ENCODE results near the gene ACVRL1. TPM values are rescaled to one million over a fixed set of nuclear protein-coding genes. Genes with fewer than 3 reads are reported as not detected.

The ACVRL1 gene
- 11.5 TPM for total RNA-seq

DNA sequence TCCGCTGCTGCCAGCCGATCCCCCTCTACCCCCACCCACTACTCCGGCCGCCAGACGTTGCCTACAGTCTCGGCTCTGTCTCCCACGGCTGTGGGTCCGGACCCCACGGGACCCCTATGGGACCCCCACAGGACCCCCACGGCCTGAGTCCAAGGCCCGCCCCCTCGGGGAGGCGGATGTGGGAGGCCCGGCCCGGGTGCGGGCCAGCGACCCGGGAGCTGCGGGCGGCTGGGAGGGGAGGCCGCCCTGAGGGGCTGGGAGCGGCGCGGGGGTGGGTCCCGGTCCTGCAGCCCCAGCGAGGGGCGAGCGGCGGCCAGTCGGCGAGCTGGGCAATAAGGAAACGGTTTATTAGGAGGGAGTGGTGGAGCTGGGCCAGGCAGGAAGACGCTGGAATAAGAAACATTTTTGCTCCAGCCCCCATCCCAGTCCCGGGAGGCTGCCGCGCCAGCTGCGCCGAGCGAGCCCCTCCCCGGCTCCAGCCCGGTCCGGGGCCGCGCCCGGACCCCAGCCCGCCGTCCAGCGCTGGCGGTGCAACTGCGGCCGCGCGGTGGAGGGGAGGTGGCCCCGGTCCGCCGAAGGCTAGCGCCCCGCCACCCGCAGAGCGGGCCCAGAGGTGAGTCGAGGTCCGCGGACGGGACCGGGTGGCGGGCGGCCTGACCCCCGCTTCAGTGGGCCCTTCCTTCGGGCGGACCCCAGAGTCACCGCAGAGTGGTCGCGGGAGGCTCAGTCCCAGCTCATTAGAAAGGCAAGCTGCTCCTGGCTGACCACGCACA, at the start of gene ACVRL1:
Gene ACVRL1, plus strand, starts transcription at position 422 of the 773 bp plus-strand sequence. CDS start 4,971 bp downstream, outside the sequence.
- no peak for DNase-seq

DNA sequence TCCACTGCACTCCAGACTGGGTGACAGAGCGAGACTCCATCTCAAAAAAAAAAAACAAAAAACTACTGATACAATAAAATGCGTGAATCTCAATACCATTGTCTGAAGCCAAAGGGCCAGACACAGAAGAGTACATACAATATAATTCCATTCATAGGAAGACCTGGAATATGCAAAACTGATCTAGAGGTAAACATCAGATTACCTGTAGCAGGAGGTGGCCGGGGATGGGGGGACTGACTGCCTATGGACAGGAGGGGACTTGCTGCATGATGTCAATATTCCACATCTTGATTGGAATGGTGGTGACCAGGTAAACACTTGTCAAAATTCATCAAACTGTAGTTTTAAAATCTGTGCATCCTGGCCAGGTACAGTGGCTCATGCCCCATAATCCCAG, 46.3 kb upstream of the ACVRL1 start:
- DNase-seq = no peak

DNA sequence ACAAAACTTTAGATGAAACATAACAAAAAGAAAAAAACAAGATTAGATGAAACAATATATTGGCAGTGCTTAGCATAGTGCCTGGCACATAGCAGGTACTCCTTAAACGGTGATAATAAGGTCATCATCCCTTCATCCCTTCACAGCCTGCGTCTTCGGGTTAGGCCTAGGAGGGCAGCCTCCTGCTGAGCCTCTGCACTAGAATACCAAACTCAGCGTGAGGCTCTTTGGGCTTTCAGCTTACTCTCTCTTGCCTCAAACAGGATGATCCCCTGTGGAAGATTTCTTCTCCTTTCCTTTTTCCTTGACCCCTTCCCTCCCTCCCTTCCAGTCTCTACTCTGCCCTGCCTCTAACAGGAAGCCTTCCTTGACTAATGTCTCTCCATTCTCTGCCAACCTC, 44.4 kb upstream of the ACVRL1 start:
- DNase-seq = no peak

DNA sequence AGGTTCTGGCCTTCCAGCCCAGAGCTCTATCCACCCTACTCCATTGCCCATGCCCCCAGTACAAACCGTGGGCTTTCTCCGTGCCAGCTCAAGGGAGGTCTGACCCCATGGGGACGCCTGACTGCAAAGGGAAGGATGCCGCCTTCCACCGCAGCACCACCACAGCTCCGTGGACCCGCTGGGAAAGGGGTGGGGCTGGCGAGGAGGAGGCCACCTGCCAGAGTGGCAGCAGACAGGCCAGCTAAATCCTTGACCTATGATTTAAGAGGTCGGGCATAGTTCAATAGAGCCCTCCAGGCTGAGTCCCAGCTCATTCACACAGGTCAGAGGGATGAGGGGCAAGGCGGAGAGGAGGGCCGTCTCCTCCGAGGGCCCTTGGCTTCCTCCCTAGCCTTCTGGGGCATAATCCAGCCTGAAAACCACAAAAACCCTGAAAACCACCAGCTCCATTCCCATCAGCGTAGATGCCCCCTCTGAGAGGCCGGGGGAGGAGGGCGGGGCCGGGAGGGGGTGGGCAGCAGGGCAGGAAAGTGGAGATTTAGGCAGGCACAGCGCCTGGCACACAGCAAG, 43.9 kb upstream of the ACVRL1 start:
- no peak for DNase-seq

DNA sequence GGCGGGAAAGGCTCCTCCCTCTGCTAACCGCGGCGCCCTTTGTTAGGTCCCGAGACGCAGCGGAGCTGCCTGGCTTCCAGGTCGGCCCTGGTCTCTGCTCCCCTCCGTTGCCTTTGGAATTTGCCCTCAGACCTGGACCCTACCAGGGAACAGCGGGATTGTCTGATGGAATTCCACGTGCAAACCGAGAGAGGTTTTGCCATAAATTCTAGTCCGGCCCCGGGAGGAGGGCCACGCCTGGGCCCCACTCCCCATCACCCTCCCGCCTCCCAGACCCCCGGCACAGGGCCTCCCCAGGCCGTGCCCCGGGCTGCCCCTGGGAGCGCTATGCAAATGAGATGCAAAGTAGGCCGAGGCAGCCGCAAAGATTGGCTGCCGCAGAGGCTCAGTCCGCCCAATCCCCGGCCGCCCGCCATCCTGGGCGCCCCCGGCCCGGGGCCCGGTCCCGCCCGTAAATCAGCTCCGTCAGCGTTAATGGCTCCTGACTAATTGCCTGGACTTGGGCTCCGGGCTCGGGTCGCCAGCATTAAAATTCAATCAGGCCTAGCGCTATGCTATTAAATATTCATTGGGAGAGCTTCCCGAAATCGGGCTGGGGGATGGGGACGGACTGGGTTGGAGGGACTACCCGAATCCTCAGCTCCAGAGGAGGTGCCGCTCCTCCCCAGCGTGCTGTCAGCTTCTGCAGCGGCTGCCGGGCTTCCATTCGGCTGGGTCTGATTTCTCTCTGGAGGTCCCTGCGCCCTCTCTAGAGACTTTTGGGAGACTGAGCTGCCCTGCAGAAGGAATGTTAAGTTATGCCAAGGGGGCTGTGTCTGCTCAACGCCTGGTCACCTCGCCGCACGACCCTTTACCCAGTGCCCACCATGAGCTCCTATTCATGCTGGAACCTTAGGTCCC, 43.1 kb upstream of the ACVRL1 start:
- peak; percentile 30 for DNase-seq

DNA sequence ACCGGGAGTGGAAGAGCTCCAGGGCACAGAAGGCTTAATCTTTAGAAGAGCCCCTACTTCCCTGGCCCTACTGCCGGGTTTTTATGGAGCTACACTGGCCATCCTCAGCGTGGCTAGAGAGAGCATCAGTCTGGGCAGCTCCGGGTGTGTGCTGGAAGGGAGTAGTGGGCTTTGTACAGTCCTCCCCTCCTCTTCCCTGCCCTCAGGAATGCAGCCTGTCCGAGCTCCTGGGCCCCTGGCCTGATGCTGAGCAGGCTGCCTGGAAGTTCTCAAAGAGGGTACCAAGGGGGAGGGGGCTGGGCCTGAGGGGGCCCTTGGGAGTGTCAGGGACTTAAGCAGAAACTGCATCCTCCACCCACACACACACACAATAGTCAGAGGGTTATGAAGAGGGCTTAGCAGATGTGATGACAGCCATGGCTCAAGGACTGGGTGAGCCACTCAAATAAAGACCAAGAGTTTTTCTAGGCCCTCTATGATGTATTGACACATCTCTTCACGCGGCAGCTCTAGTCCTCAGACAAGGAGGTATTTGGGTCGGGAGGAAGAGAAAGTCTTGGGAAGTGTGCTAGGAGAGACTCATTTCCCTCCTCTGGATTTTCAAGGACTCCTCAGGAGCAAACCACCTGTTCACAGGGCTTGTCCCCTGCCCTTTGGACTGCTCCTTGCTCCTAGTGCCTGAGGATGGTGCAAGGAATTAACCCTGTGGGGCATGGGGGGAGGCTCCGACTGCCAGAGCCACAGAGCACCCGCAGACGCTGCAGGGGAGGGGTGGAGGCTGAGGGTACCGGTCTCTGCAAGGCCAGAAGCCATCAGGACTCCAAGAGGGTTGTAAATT, 42.3 kb upstream of the ACVRL1 start:
- DNase-seq = no peak

DNA sequence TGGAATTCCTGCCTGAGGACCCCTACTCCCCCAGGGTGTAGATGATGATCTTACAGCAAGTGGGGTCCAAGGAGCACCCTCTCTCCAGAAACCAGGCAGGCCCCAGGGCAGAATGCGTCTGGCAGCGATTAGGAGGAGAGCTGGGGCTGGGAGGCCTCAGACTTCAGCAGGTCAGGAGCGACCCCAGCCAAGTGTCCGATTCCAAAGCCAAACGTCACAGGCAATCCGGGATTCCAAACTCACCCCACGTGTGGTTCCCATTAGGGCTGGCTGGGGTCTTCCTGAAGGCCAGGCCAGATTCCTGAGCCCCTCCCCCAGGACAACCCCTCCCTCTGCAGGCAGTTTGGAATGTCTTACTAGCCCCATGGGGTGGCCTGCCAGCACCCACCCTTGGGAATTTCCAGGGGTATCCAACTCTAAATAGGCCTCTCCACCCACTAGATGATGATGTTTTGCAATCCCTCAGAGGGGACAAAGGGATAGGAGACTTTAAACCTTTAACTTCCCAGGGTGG, 41.5 kb upstream of the ACVRL1 start:
- DNase-seq = no peak

DNA sequence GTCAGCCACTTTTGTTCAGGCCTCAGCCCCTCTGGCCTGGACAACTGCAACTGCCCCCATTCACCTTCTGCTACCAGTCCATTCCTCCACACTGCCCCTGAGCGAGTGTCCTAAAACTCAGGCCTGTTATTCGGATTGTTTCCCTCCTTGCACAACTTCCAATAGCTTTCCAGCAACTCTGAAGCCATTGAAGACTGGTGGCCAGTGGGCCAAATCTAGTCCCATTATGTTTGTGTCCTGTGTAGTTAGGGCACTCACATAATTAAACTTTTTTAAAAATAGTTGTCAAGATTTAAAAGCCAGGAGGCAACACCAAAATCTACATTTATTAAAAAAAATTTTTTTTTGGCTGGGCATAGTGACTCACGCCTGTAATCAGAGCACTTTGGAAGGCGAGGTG, 41.0 kb upstream of the ACVRL1 start:
- no peak for DNase-seq

DNA sequence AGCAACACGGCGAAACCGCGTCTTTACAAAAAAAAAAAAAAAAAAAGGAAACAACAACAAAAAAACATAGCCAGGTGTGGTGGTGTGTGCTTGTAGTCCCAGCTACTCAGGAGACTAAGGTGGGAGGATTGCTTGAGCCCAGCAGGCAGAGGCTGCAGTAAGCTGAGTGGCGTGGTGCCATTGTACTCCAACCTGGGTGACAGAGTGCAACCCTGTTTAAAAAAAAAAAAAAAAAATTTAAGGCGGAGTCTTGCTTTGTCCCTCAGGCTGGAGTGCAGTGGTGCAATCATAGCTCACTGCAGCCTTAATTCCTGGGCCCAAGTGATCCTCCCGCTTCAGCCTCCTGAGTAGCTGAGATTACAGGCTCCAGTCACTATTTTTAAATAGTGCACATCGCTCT, 40.5 kb upstream of the ACVRL1 start:
- DNase-seq = no peak

DNA sequence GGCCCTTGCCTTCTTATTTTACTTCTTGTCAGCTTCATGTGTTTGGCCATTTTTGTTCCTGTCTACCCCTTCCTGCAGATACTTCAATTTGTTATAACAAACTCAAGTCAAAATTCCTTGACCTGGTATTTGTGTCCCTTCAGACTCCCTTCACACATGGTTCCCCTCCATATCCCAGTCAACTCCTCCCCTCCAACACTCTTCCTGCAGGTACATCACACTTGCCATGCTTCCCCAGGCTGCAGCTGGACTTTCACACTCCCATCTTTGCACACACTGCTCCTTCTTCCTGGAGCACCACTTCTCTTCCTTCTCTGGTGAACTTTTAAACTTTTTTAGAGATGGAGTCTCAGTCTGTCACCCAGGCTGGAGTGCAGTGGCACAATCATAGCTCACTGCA, 39.9 kb upstream of the ACVRL1 start:
- no peak for DNase-seq

DNA sequence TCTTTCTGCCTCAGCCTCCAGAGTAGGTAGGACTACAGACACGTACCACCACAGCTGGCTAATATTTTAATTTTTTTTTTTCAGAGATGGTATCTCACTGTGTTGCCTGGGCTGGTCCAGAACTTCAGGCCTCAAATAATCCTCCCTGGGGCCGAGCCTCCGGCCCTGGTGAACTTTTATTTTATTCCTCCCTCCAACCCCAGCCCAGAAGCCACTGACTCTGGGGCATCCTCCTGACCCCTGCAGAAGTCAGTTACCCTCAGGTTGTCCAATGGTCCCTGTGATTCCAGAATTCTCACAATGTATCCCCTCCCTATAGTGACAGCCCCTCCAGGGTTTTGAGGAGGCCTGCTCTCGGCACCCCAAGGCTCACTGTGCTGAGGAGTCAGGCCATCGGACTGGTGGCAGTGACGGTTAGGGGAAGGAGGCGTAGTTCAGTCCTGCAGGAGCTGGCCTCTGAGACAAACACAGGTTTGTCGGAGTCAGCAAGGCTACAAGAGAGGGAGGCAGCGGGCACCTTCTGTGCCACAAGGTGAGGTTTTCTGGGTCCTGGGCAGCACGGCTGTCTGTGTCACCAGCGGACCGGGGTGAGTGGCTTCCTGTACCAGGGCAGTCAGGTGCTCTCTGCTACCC, 39.4 kb upstream of the ACVRL1 start:
- no peak for DNase-seq

DNA sequence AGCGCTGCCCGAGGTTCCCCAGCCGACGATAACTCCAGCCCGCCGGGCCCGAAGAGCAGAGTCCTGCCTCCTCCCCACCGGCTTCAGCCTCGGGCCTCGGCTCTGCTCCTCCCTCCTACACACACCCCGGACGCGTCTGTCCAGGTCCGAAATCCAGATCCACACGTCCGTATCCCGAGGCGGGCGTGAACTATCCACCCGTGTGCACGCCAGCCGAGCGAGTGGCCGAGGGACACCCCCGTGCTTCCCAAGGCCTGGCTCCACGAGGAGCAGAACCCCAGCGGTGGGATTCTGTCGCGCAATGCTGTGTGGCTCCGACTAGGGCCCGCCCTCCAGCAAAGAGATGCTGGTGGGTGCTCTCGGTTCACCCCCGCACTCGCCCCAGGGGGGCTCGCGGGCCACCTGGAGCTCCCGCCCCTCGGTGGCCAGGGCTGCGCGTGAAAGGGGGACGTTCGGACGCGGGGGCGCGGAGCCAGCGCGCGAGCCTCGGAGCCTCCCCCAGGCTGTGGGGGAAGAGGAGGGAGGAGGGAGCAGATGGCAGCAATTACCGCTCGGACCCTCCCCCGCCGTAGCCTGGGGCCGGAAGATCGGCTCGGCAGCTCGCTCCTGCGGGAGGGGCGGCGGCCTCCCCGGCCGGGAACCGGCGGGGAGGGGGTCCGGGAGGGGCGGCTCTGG, 38.3 kb upstream of the ACVRL1 start:
- DNase-seq = no peak

DNA sequence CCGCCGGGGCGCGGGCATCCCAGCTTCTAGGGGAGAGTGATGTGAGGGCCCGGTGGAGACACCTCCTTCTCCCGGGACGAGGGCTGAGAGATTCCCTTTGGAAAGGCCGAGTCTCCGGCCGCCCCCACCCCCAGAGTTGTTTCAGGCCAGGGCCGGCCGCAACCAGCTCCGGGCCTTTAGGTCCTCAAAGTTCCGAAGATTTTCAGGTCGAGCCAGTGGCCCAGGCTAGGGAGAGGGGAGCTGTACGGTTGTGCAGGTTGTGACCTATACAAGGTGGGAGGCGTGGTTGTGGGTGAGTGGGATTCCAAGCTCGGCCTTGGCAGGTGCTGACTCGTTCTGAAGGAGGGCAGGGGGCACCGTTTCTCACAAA, 37.8 kb upstream of the ACVRL1 start:
- DNase-seq = no peak

DNA sequence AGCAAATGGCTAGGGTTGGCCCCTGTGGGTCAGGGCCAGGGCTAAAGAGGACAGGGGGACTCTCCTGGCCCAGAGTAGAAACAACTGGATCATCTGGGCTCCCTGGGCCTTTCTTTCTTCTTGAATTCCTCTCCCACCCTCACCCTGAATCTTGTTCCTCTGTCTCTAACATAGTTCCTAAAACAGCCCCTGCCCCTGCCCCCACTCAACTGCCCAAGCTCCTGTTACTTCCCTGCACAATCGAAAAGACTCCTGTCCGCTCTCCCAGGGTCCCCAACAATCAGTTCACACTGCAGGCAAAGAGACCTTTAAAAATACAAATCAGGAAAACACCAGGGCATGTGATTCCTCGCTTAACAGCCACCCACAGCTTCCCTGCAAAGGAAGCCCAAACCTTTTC, 37.4 kb upstream of the ACVRL1 start:
- DNase-seq = no peak

DNA sequence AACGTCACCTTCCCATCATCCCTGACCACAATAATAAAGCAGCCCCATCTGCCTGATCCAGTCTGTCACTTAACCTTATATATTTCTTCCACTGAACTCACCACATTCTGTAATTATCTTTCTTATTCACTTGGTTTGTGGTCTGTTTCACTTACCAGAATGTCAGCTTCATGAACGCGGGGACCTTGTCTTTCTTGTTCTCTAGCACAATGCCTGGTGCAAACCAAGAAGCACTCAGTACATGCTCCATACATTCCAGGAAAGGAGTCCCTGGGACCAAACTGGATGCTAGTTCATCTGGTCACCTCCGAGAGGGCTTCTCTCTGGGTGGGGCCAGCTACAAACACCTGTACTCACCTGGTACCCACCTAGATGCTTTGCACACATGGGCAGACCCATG, 36.8 kb upstream of the ACVRL1 start:
- DNase-seq = no peak

DNA sequence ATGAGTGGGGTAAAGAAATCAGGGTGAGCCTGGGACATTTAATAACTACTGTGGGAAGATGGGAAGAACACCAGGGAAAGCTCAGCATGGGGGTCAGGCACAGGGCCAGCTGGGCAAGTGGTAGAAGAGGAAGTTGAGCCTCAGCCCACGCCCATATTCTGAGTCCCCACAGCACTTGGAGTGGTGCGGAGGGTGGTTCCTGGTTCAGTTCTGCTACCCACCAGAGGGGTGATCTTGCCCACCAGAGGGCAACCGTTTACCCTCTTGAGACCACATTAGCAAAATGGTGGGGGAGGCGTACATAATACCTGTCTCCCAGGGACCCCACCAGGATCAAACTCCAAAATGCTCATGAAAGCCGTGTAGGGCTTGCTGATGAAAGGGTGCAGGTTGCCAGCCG, 36.2 kb upstream of the ACVRL1 start:
- no peak for DNase-seq

DNA sequence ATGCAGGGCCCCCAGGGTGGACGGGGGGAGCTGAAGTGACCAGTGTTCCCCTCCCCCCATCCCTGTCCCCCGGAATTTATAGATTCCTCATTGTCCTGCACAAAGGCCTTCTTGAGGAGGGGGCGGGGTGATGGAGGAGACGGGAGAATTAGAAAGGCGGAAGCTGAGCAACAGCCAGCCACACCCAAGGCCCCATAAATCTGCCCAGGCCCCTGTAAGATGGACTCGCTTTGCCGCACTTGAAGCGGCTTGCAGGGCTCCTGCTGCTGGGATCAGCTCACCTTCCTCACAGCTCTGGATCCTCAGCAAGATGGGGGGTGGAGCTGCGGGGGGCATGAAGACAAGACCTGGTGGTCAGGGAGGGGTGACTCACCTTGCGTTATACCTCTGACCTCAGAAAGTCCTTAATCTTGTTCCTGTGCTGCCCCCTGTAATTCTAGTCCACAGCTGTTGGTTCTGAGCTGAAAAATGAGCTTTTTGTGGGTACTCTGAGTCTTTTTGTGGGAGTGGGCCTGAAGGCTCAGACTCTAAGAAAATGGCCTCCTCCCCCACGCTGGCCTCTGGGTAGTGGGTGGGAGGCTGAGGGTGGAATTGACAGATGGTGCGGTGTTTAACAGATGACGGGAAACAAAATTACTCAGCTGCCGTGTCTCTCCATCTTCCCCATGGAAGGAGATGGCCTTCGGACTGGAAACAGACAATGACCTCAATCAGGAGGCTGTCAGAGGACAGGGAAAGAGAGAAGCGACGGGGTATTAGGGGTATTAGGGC, 35.2 kb upstream of the ACVRL1 start:
- DNase-seq = no peak

DNA sequence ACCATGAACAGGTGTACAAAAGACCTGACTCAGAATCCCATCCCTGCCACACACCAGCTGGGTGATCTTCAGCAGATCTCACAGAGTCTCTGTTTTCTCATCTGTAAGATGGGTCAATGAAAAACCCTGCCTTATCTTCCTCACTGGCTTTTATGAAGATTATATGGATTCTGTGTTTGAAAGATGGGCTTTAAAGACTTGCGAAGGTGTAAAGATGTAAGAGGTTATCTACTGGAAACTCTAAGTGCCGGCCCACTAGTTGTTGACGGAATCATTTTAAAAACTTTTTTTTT, 34.7 kb upstream of the ACVRL1 start:
- DNase-seq = no peak

DNA sequence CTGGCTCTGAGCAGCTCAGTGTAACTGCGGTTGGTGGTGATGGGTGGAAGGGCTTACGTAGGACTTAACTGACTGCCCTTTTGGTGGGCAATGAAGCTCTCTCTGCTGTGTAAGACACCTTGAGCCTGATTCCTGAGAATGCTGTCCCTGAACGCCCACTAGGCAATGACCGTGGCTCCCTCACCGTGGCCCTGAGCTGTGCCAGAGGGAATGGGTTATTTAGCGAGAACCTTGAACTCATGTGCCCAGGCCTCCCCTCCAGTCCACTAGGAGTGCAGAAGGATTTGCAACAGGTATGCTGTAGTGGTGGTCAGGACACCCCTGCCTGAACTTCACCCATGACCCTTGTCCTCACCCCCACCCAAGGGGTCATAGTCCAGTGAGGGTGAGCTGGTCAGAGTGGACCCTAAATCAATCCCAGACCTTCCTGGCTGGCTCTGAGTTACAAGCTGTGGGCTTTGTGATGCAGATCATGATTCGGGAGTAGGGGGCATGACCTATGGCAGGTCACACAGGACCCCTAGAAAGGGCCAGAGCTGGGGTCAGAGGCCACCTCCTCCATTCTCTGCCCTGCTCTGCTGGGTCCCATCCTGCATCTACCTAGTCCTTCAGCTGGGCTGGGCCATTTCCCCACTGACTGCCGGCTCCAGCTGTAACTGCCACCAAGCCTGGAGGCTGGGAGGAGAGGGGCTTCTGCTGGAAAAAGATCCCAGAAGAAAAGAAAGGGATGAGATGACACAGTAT, 33.9 kb upstream of the ACVRL1 start:
- DNase-seq = no peak

DNA sequence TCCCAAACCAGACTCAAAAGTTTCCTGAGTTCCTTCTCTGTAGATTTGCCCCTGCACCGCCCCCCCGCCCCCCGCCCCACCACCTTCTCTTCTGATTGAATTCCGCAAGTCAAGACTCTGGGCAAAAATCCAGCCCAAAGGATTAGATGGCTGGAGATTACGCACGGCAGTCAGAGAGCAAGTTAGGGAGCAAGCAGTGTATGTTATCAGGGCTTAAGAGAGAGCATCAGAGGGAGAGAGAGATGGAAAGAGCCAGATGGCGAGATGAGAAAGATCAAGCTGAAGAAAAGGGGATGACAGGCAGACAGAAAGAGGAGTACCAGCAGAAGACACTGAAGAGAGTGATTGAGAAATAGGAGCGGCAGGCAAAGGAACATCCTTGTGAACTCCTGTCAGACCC, 33.3 kb upstream of the ACVRL1 start:
- DNase-seq = no peak

All from occipital lobe (tissue), 2 donors.